DND-41 (cell line): ENCODE data around the gene AACS.

Experiments used
- ATAC-seq: fragments of 200-7000 bp; cut with Tn5 transposase; 3 replicates; pipeline ENCODE4 v1.9.1; 2021; ENCODE audit warnings: low read depth; ENCODE audit not compliant: insufficient read depth
- DNase-seq: peaks from one replicate; pipeline ENCODE4 v3.0.0-alpha.2; 2020
- H2AFZ ChIP-seq: 2 replicates; pipeline ENCODE4 v1.6.0; 2012; ENCODE audit warnings: low read depth, low read length
- H3K27ac ChIP-seq: 2 replicates; pipeline ENCODE4 v1.5.1; 2012; ENCODE audit warnings: low read length, inconsistent platforms
- H3K27me3 ChIP-seq: fragments of 200-600 bp; sonication (generic); 2 replicates; pipeline ENCODE4 v1.6.0; 2012; ENCODE audit warnings: low read length, mild to moderate bottlenecking, inconsistent platforms; ENCODE audit not compliant: insufficient read depth, poor library complexity
- H3K36me3 ChIP-seq: 2 replicates; pipeline ENCODE4 v1.5.1; 2012; ENCODE audit warnings: low read length, inconsistent platforms; ENCODE audit not compliant: insufficient read depth
- H3K4me1 ChIP-seq: 2 replicates; pipeline ENCODE4 v1.5.1; 2012; ENCODE audit warnings: mild to moderate bottlenecking, low read length; ENCODE audit not compliant: insufficient read depth
- H3K4me2 ChIP-seq: 2 replicates; pipeline ENCODE4 v1.6.0; 2012; ENCODE audit warnings: mild to moderate bottlenecking, moderate library complexity, low read length, inconsistent platforms; ENCODE audit not compliant: insufficient read depth
- H3K4me3 ChIP-seq, 2 experiments: fragments of 200-600 bp in 1 of 2; shearing (Covaris generic) in 1 of 2; 2 replicates each; pipeline ENCODE4 v1.5.1; 2012 to 2016; ENCODE audit warnings: inconsistent platforms in 2 of 2, low read length in 2 of 2, mild to moderate bottlenecking in 2 of 2, low read depth in 1 of 2, moderate library complexity in 1 of 2
- H3K79me2 ChIP-seq: 2 replicates; pipeline ENCODE4 v1.6.0; 2012; ENCODE audit warnings: low read length, inconsistent platforms; ENCODE audit not compliant: insufficient read depth
- H3K9ac ChIP-seq: 2 replicates; pipeline ENCODE4 v1.6.0; 2012; ENCODE audit warnings: low read depth, mild to moderate bottlenecking, inconsistent platforms, low read length, moderate library complexity
- H3K9me3 ChIP-seq: 2 replicates; pipeline ENCODE4 v1.5.1; 2012; ENCODE audit warnings: low read length, moderate library complexity, mild to moderate bottlenecking, inconsistent platforms; ENCODE audit not compliant: insufficient read depth, severe bottlenecking
- H4K20me1 ChIP-seq: 2 replicates; pipeline ENCODE4 v1.6.0; 2012; ENCODE audit warnings: low read length; ENCODE audit not compliant: insufficient read depth
- CTCF ChIP-seq: IDR thresholded peaks from 2 replicates; pipeline ENCODE4 v1.5.1; 2012; ENCODE audit warnings: borderline replicate concordance, low read length, moderate library complexity, mild to moderate bottlenecking; ENCODE audit not compliant: poor library complexity, severe bottlenecking; ENCODE audit errors: extremely low read depth
- EZH2 ChIP-seq: IDR thresholded peaks from 3 replicates; pipeline ENCODE4 v1.6.1; 2012; ENCODE audit warnings: borderline replicate concordance, low read depth, mild to moderate bottlenecking, moderate library complexity, low read length, inconsistent platforms; ENCODE audit not compliant: severe bottlenecking

AACS gene

DNA sequence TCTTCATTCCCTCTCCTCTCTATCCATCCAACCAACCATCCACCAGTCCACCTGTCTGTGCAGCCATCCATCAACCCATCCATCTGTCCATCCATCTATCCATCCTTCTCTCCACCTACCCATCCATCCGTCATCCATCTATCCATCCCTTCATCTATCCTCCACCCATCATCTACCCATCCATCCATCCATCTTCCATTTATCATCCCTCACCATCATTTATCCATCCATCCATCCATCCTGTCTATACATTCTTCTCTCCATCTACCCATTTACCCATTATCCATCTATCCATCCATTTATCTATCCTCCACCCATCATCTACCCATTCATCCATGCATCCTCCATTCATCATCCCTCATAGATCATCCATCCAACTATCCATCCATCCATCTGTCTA lies 24.4 kb downstream of the AACS start:
- Histone ChIP-seq H3K4me2 (no peak overlapping the region), H2AFZ (no peak overlapping the region), H3K27me3 (no peaks in the 10 kb centered on the region), H3K9ac (no peak overlapping the region), H3K4me3 (no peak overlapping the region), H3K36me3 (peaks cover 42% of the 10 kb centered on the region), H4K20me1 (no peaks in the 10 kb centered on the region; the same call in 1 of the 2 replicates), H3K9me3 (no peaks in the 10 kb centered on the region), H3K4me1 (no peaks in the 10 kb centered on the region), H3K79me2 (no peaks in the 10 kb centered on the region), H3K27ac (no peak overlapping the region)
- ATAC-seq (no peak), DNase-seq (no peak)
- no peak for TF ChIP-seq EZH2
- no peak for TF ChIP-seq CTCF

- Histone ChIP-seq H2AFZ (no peak overlapping the region), H3K79me2 (no peaks in the 10 kb centered on the region), H4K20me1 (no peaks in the 10 kb centered on the region; the same call in 1 of the 2 replicates), H3K27me3 (no peaks in the 10 kb centered on the region), H3K27ac (no peak overlapping the region), H3K36me3 (peaks cover 38% of the 10 kb centered on the region), H3K4me1 (no peaks in the 10 kb centered on the region), H3K9ac (no peak overlapping the region), H3K4me2 (no peak overlapping the region), H3K4me3 (no peak overlapping the region), H3K9me3 (no peaks in the 10 kb centered on the region)
- no peak for ATAC-seq
- DNase-seq, result no peak
- no peak for TF ChIP-seq CTCF
- no peak for TF ChIP-seq EZH2
Observed at GRCh38 chr12:125090437-125090836, 25.2 kb downstream of the AACS start.

GRCh38 chr12:125091401-125091800 lies 26.2 kb downstream of the AACS start:
- no peak for ATAC-seq
- Histone ChIP-seq H3K9me3 (no peaks in the 10 kb centered on the region), H3K27ac (no peak overlapping the region), H2AFZ (no peak overlapping the region), H3K4me1 (no peaks in the 10 kb centered on the region), H3K9ac (no peak overlapping the region), H3K4me3 (no peak overlapping the region), H3K79me2 (no peaks in the 10 kb centered on the region), H3K4me2 (no peak overlapping the region), H3K36me3 (peaks cover 35% of the 10 kb centered on the region), H4K20me1 (no peaks in the 10 kb centered on the region; the same call in 1 of the 2 replicates), H3K27me3 (no peaks in the 10 kb centered on the region)
- DNase-seq, result no peak
- TF ChIP-seq CTCF, result no peak
- no peak for TF ChIP-seq EZH2
